Ishikawa (cell line): ENCODE measurements around the gene IRF2BP1.

Experiments
- CEBPB ChIP-seq: IDR thresholded peaks from 2 replicates; pipeline ENCODE4 v1.6.1; 2012
- CREB1 ChIP-seq: IDR thresholded peaks from 2 replicates; pipeline ENCODE4 v1.6.1; 2012; ENCODE audit warnings: low read depth
- EGR1 ChIP-seq: IDR thresholded peaks from 2 replicates; pipeline ENCODE4 v1.6.1; 2012
- EP300 ChIP-seq: IDR thresholded peaks from 2 replicates; pipeline ENCODE4 v1.6.1; 2012; ENCODE audit warnings: borderline replicate concordance
- FOXM1 ChIP-seq: IDR thresholded peaks from 2 replicates; pipeline ENCODE4 v1.6.1; 2012; ENCODE audit warnings: low read depth, borderline replicate concordance
- NFIC ChIP-seq: IDR thresholded peaks from 2 replicates; pipeline ENCODE4 v1.6.1; 2012
- RAD21 ChIP-seq: IDR thresholded peaks from 2 replicates; pipeline ENCODE4 v1.6.1; 2012; ENCODE audit warnings: low read depth
- REST ChIP-seq: IDR thresholded peaks from 2 replicates; pipeline ENCODE4 v1.6.1; 2012; ENCODE audit warnings: low read depth, mild to moderate bottlenecking
- TAF1 ChIP-seq: IDR thresholded peaks from 2 replicates; pipeline ENCODE4 v1.6.1; 2012; ENCODE audit warnings: low read depth, mild to moderate bottlenecking
- TCF12 ChIP-seq: IDR thresholded peaks from 2 replicates; pipeline ENCODE4 v1.6.1; 2012; ENCODE audit warnings: low read depth
- TEAD4 ChIP-seq: IDR thresholded peaks from 2 replicates; pipeline ENCODE4 v1.6.1; 2012
- YY1 ChIP-seq: IDR thresholded peaks from 2 replicates; pipeline ENCODE4 v1.6.1; 2012; ENCODE audit warnings: low read depth
- ZBTB7A ChIP-seq: IDR thresholded peaks from 2 replicates; pipeline ENCODE4 v1.6.1; 2012; ENCODE audit warnings: low read depth
- TF ChIP-seq, protein P1 (sequence below): IDR thresholded peaks from 2 replicates; pipeline ENCODE4 v1.6.1; 2012
- TF ChIP-seq, protein P2 (sequence below): IDR thresholded peaks from 2 replicates; pipeline ENCODE4 v1.6.1; 2012

Gene IRF2BP1

DNA sequence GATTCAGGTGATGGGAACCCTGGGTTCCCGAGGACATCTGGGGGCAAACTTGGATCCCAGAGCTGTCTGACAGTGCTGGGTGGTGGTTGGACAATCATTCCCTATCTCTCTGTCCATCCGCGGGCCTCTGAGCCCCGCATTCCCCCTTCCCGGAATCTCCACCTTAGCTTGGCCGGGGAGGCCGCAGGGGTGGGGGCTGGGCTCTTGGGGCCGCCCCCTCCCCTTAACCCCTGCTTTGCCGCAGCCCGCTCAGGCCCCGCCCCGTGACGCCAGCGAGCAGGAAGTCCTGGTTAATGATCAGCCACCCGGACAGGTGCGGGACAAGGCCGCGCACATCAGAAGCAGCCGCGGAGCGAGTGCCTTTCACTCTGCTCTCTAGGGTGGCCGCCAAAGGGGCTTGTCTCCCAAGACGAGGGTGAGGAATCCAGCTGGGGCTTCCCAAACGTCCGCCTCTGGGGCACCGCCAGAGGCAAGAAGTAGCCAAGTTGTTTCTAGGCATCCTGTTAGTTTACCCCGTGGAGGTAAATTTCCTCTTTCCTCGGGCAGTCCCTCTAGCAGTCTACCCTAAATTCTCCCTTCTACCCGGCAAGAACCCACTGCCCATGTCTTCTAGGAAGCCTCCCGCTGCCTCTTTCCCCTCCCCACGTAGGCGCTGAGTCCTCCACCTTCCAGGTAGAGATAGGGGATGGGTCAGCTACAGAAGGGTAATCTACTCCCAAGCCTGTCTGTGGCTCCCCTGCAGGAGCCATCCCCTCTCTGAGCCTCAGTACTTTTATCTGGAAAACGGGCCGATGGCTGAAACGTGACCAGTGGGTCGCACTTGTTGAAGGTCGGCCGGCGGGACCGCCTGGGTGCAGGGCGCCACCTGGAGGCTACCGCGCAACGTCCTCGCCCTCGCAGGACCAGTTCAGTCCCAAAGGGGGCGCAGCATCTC lies 3.0 kb downstream of the IRF2BP1 start:
- 0 out of 2 replicates have a peak, but pooled peaks have one; percentile 29 for TF ChIP-seq ZBTB7A
- no peak for TF ChIP-seq FOXM1
- TF ChIP-seq, protein P1, sequence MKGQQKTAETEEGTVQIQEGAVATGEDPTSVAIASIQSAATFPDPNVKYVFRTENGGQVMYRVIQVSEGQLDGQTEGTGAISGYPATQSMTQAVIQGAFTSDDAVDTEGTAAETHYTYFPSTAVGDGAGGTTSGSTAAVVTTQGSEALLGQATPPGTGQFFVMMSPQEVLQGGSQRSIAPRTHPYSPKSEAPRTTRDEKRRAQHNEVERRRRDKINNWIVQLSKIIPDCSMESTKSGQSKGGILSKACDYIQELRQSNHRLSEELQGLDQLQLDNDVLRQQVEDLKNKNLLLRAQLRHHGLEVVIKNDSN: no peak
- no peak for TF ChIP-seq CEBPB
- TF ChIP-seq TEAD4: no peak
- TF ChIP-seq RAD21: peak; percentile 69
- TF ChIP-seq TAF1: no peak
- TF ChIP-seq TCF12: no peak
- TF ChIP-seq EP300: no peak
- peak; percentile 36; the same call in 1 of the 2 replicates for TF ChIP-seq YY1
- no peak for TF ChIP-seq EGR1
- TF ChIP-seq, protein P2, sequence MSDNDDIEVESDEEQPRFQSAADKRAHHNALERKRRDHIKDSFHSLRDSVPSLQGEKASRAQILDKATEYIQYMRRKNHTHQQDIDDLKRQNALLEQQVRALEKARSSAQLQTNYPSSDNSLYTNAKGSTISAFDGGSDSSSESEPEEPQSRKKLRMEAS: 0 out of 2 replicates have a peak, but pooled peaks have one; percentile 37
- no peak for TF ChIP-seq CREB1
- no peak for TF ChIP-seq REST
- TF ChIP-seq NFIC: no peak

DNA sequence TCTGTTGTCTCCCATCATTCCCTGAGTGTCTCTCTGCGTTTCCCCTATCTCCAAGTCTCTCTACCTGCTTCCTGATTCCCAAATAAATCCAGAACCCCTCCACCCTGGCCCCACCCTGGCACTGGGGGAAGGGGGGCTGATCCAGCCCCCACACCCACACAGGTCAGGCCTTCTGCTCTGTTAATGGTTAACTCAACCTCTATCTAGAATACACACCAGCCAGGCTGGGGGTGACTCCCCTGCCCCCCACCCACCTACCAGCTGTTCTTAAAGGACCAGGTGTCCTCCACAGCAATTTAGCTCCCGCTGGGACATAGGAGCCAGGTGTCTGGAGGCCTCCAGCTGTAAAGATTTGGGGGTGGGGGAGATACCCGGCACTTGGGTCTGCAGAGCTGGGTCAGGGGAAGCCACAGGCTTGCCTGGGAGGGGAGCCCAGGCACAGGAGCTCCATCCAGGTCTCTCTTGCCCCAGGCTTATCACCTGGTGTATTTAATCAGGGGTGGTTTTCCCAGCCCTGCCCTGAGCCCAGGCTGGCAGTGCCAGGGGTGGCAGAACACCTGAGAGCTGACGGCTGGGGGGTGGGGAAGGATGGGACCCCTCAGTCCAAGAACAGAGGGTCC lies 3.9 kb downstream of the IRF2BP1 start:
- TF ChIP-seq, protein P1: no peak
- no peak for TF ChIP-seq CEBPB
- no peak for TF ChIP-seq YY1
- TF ChIP-seq ZBTB7A: 0 out of 2 replicates have a peak, but pooled peaks have one; percentile 34
- no peak for TF ChIP-seq TEAD4
- TF ChIP-seq TAF1: no peak

DNA sequence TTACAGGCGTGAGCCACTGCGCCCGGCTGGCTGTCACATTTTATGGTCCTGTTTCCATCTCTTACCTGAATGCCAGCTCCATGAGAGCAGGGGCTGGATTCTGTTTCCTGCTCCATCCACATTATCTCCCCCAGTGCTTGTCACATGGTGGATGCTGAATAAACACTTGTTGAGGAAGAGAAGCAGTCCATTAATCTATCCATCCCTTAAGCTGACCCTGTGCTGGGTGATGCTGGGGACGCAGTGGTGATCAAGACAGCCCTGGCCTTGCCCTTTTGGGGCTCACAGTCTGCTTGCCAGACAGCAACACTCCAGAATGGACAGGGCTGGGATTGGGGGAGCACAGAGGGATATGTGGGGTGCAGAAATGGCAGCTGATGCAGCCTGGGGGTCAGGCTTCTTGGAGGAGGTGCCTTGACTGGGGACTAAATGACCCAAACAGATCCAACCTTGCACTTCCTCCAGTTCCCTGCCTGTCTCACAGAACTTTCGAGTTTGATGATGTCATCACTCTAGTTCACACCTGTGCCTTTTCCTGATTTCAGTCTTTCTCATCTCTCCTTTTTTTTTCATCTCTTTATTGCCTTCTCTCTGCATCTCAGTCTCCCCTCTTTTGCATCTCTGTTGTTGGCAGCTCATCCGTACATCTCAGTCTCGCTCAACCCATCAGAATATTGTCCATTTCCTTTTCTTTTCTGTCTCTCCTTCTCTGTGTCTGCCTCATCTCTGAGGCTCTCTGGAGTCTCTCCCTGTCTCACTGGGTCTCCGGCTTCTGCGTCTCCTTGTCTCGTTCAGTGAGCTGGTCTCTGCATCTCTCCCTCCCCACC lies 4.6 kb downstream of the IRF2BP1 start:
- no peak for TF ChIP-seq NFIC
- no peak for TF ChIP-seq REST
- no peak for TF ChIP-seq EGR1
- TF ChIP-seq, protein P2: no peak
- TF ChIP-seq YY1: no peak

DNA sequence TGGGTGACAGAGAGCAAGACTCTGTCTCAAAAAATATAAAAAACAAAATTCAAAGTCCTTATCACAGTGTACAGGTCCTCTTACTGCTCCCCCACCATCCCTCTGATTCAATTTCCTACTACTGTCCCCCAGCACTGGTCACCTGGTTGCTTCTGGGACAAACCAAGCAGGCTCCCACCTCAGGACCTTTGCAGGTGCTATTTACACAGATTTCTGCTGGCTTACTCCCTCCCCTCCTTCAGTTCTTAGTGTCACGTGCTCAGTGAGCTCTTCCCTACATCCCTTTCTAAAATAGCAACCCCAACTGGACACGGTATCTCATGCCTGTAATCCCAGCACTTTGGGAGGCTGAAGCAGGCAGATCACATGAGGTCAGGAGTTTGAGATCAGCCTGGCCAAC lies 6.0 kb downstream of the IRF2BP1 start:
- TF ChIP-seq, protein P1: no peak
- TF ChIP-seq NFIC: no peak
- no peak for TF ChIP-seq REST
- no peak for TF ChIP-seq TCF12
- no peak for TF ChIP-seq YY1
- TF ChIP-seq, protein P2: no peak
- TF ChIP-seq TAF1: no peak
- TF ChIP-seq RAD21: no peak
- no peak for TF ChIP-seq CEBPB
- TF ChIP-seq EGR1: no peak
- TF ChIP-seq CREB1: no peak
- no peak for TF ChIP-seq ZBTB7A
- TF ChIP-seq EP300: no peak
- TF ChIP-seq FOXM1: no peak
- TF ChIP-seq TEAD4: no peak
